H1 (cell line): ENCODE measurements around the gene FA2H. TPM values are rescaled to one million over a fixed set of nuclear protein-coding genes. Genes with fewer than 3 reads are reported as not detected.
A peak's percentile ranks its signal among the peaks of the same experiment; 100 is the strongest.

Experiments used
- HDAC2 ChIP-seq, 2 experiments: fragments of 300-600 bp in 1 of 2; sonication (generic) in 1 of 2; IDR thresholded peaks; 2 replicates each; pipeline ENCODE4 v1.6.1; 2011 to 2012; ENCODE audit warnings: low read depth in 2 of 2, low read length in 2 of 2, mild to moderate bottlenecking in 2 of 2, moderate library complexity in 2 of 2, borderline replicate concordance in 1 of 2, inconsistent platforms in 1 of 2
- KDM1A ChIP-seq: fragments of 200-600, 300-600 bp; sonication (generic); IDR thresholded peaks from 2 replicates; pipeline ENCODE4 v1.7.1; 2016; ENCODE audit warnings: mild to moderate bottlenecking, low read length, borderline replicate concordance
- KDM4A ChIP-seq: IDR thresholded peaks from one replicate; pipeline ENCODE4 v1.7.1; 2012; ENCODE audit warnings: low read depth, mild to moderate bottlenecking, moderate library complexity, low read length, inconsistent platforms; ENCODE audit not compliant: severe bottlenecking
- POU5F1 ChIP-seq: IDR thresholded peaks from 2 replicates; pipeline ENCODE4 v1.6.1; 2011; ENCODE audit warnings: low read depth, mild to moderate bottlenecking, low read length, moderate library complexity
- RBBP5 ChIP-seq: IDR thresholded peaks from 2 replicates; pipeline ENCODE4 v1.7.1; 2012; ENCODE audit warnings: low read depth, mild to moderate bottlenecking, inconsistent platforms, low read length, moderate library complexity, borderline replicate concordance
- TAF1 ChIP-seq: IDR thresholded peaks from 2 replicates; pipeline ENCODE4 v1.6.1; 2011; ENCODE audit warnings: mild to moderate bottlenecking, low read depth, low read length
- polyA plus RNA-seq, 7 experiments: library from polyadenylated mRNA; depleted of rRNA in 3 of 7; stranded (reverse) in 5 of 7; unstranded in 2 of 7; fragments of >200 nt in 5 of 7; fragments of 200-250 nt in 2 of 7; gene quantifications; 1 replicate in 5 of 7; 2 replicates in 1 of 7; 4 replicates in 1 of 7; pipeline versions ENCODE4 v1.2.1 to v1.2.3, GENCODE V29; 2011 to 2013; ENCODE audit warnings: missing spikeins in 2 of 7, mixed read lengths in 2 of 7
- total RNA-seq: library from RNA; stranded (reverse); fragmentation: NEBNext Ultra II Directional; extraction: Animal tissue kit (Norgen Biotek cat#: 25700); gene quantifications from 2 replicates; pipeline ENCODE4 v1.2.1, GENCODE V29; 2021
- TF ChIP-seq, protein P1 (sequence below): IDR thresholded peaks from 2 replicates; pipeline ENCODE4 v1.6.1; 2012; ENCODE audit warnings: inconsistent platforms

The FA2H gene
- total and polyA plus RNA-seq, 2 of the 8 experiments (the other 6 are each of a cell fraction or from before 2014, with no cell fraction given): 2.1 to 2.5 TPM

DNA sequence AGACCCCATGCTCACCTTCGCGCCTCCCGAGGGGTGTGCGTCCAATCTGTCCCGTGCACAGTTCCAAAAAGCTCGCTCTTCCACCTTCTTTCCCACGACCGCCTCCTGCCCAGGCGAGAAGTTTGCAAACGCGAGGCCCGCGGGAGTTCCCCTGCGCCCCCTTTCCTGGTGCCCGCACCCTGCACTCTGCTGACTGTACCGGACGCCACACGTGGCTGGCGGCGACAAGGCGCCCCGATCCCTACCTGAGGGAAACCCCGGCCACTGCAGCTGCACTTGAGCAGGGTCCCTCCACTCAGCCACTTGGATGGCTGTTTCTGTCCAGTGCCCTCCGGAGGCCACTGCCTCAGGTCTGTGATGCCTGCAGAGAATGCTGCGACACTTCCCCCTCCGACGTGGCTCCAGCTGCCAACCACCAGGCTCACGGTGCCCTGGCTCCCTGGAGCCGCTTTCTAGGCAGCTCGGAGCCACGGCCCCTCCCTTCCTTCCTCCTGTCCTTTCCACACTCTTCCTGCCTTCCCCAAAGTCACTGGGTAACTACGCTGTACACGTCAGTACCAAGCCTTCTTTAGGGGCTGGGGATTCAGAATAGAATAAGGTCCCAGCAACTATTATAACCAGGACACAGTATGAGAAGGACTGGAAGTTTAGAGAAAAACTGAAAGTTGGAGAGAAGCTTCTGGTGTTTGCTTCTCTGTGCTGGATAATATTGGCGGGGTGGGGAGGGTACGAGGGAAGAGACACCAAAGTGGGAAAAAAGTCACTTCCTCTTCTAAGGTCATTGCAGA lies 74.0 kb downstream of the FA2H start, which contains the start of gene MLKL (continued):
- TF ChIP-seq KDM1A (peak; percentile 72; the same call in 1 of the 2 replicates), KDM4A (peak; percentile 88), TAF1 (peak; percentile 40), RBBP5 (0 out of 2 replicates have a peak, but pooled peaks have one; percentile 45), POU5F1 (no peak), HDAC2 (IDR thresholded peaks at IDR 0.05; ENCODE audit: borderline replicate concordance in 1 of 2, low read depth in 2 of 2, low read length in 2 of 2) (peak in 1 of 2 experiments; percentile 66; a peak in 1 of 4 replicates)
- TF ChIP-seq, protein P1, sequence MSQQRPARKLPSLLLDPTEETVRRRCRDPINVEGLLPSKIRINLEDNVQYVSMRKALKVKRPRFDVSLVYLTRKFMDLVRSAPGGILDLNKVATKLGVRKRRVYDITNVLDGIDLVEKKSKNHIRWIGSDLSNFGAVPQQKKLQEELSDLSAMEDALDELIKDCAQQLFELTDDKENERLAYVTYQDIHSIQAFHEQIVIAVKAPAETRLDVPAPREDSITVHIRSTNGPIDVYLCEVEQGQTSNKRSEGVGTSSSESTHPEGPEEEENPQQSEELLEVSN: peak; percentile 86; the same call in 1 of the 2 replicates
